AG04450 (cell line): ENCODE results near the gene SLC1A5. TPM values are rescaled to one million over a fixed set of nuclear protein-coding genes. Genes with fewer than 3 reads are reported as not detected.

Experiments used
- CTCF ChIA-PET: fragments of 300-600, 350-600 bp; formaldehyde crosslinking; extraction: SDS; loops from one replicate; lab custom pipeline; 2022; ENCODE audit warnings: antibody characterized with exemption, inconsistent platforms; lab: Charles Lee
- POLR2A ChIA-PET: fragments of 350-600 bp; formaldehyde crosslinking; extraction: SDS; loops from one replicate; lab custom pipeline; 2021; ENCODE audit warnings: antibody characterized with exemption, inconsistent platforms; lab: Yijun Ruan, JAX
- DNase-seq: peaks from one replicate; pipeline ENCODE4 v3.0.0-alpha.2; 2011; ENCODE audit warnings: low read depth, low spot score
- H3K27ac ChIP-seq: one replicate; pipeline ENCODE4 v1.5.1; 2012; ENCODE audit warnings: low read depth, low read length, control low read depth
- H3K27me3 ChIP-seq: one replicate; pipeline ENCODE4 v1.6.0; 2012; ENCODE audit warnings: low read length; ENCODE audit not compliant: control insufficient read depth, insufficient read depth
- H3K4me3 ChIP-seq: 2 replicates; pipeline ENCODE4 v1.5.1; 2011; ENCODE audit warnings: mild to moderate bottlenecking, low read depth, low read length, control low read depth
- H3K9me3 ChIP-seq: 2 replicates; pipeline ENCODE4 v1.5.1; 2012; ENCODE audit warnings: low read length; ENCODE audit not compliant: control insufficient read depth, insufficient read depth
- CTCF ChIP-seq: IDR thresholded peaks from 2 replicates; pipeline ENCODE4 v1.5.1; 2011; ENCODE audit warnings: low read depth, low read length, control low read depth, inconsistent platforms
- polyA minus RNA-seq: library from RNA; depleted of rRNA, polyadenylated mRNA; stranded (reverse); fragments of >200 nt; gene quantifications from 2 replicates; pipeline ENCODE4 v1.2.3, GENCODE V29; 2011; rRNA and poly(A)+ RNA removed
- polyA plus RNA-seq: library from polyadenylated mRNA; depleted of rRNA; stranded (reverse); fragments of >200 nt; gene quantifications from 2 replicates; pipeline ENCODE4 v1.2.3, GENCODE V29; 2011; rRNA removed

Gene SLC1A5
- 314 and 342 TPM in 2 replicates for polyA plus RNA-seq
- 284 and 361 TPM in 2 replicates for polyA minus RNA-seq

DNA sequence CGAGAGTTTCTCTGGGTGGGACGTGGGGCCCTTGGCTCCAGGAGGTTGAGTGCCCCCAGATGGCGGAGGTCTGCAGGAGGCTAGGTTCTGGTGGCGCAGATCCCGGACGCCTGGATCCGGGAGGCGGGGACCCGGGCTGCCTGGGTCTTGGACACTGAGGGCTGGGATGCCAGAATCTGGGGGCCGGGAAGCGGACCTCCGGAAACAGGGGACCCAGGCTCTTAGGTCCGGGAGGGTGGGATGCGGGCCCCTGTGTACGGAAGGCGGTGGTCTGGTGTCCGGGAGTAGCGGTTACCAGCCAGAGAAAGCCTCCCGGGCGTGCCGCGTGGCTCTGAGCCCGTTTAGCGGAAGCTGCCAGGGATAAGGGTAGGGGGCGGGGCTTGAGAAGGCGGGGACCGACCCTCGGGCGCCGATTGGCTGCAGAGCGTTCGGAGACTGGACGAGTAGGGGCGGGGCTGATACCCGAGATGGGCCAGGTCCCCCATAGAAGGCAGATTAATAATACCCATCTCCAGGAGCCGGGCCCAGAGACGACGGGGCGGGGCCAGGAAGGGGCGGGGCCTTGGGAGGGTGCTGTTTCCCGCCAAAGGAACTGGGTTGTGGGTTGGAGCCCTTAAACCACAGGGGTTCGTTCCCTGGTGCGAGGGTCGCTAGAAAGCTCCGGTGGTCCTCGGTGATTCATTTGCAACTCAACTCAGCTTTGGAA lies at the start of gene SLC1A5:
Gene SLC1A5, minus strand, starts transcription at position 333 of the 706 bp plus-strand sequence. CDS start 629 bp downstream, outside the sequence.
- Histone ChIP-seq H3K27ac (peak within 1 kb of the TSS; percentile 97), H3K4me3 (peak within 1 kb of the TSS; percentile 94), H3K27me3 (no peaks in the 10 kb centered on the region), H3K9me3 (no peaks in the 10 kb centered on the region; the same call in 1 of the 2 replicates)
- DNase-seq = peak; percentile 92
- POLR2A ChIA-PET = interaction anchor here (0.5 to 5.0 kb wide), 32 partner anchors 8 to 718 kb away, joined by 3 to 52 read pairs (median 4); partner anchors contain the start of genes AP2S1 and ZC3H4
- CTCF ChIA-PET = interaction anchor here (0.7 kb wide), 1 partner anchor 53 kb away, joined by 4 read pairs; no protein-coding TSS in a partner anchor
- no peak for TF ChIP-seq CTCF

DNA sequence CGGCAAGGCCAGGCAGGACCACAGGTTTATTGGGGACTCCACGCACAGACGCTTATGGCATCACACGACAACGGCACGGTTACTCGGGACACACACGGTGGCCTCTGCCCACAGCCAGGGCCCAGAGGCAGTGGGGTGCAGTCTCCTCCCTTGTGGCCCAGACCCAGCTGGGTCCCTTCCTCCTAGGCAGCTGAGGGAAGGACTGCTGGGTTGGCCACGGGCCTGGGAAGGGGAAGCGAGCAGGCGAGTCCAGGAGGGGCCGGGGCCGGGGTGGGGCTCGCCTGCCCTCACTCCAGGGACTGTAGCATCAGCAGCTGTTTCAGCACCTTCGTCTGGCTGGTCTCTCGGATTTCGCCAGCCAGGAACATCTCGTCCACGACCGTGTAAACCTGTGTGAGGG lies 49.8 kb upstream of the SLC1A5 start:
- no peak overlapping the region for H3K27ac ChIP-seq
- POLR2A ChIA-PET = no interaction called here
- no peaks in the 10 kb centered on the region for H3K27me3 ChIP-seq
- H3K9me3 ChIP-seq = no peaks in the 10 kb centered on the region
- DNase-seq = no peak
- no peak for TF ChIP-seq CTCF
- no peak overlapping the region for H3K4me3 ChIP-seq
- CTCF ChIA-PET = interaction anchor here (0.5 to 0.7 kb wide), 3 partner anchors 77 to 154 kb away, joined by 3 to 6 read pairs (median 3); no protein-coding TSS in a partner anchor

GRCh38 chr19:46834984-46835383 lies 46.6 kb upstream of the SLC1A5 start:
- ChIA-PET CTCF (no interaction called here), POLR2A (interaction anchor here (2.1 kb wide), 1 partner anchor 47 kb away, joined by 7 read pairs; the partner anchor contains the start of gene SLC1A5)
- no peak for DNase-seq
- no peak for TF ChIP-seq CTCF
- H3K9me3 ChIP-seq = no peaks in the 10 kb centered on the region
- no peak overlapping the region for H3K4me3 ChIP-seq
- H3K27ac ChIP-seq = no peak overlapping the region
- H3K27me3 ChIP-seq = no peaks in the 10 kb centered on the region

GRCh38 chr19:46834121-46834520 lies 45.7 kb upstream of the SLC1A5 start:
- ChIA-PET POLR2A (interaction anchor here (0.6 to 2.1 kb wide), 3 partner anchors 37 to 48 kb away, joined by 4 to 9 read pairs (median 7); partner anchors contain the start of gene SLC1A5), CTCF (interaction anchor here (0.5 to 0.7 kb wide), 2 partner anchors 9 to 79 kb away, joined by 3 read pairs; no protein-coding TSS in a partner anchor)
- H3K27ac ChIP-seq = no peak overlapping the region
- no peaks in the 10 kb centered on the region for H3K27me3 ChIP-seq
- DNase-seq = no peak
- no peak for TF ChIP-seq CTCF
- H3K9me3 ChIP-seq = no peaks in the 10 kb centered on the region
- no peak overlapping the region for H3K4me3 ChIP-seq
